K562 (cell line): Measurements from ENCODE around the gene GALNT5. TPM values are rescaled to one million over a fixed set of nuclear protein-coding genes. Genes with fewer than 3 reads are reported as not detected.

ENCODE experiments used
- NEUROD1 ChIP-seq: fragments of 150-350 bp; IDR thresholded peaks from 2 replicates; pipeline ENCODE4 v1.6.1; 2014; ENCODE audit warnings: borderline replicate concordance, low read length, low read depth; ENCODE audit not compliant: partially characterized antibody
- XRCC4 ChIP-seq: IDR thresholded peaks from one replicate; pipeline ENCODE4 v1.6.1; 2011; ENCODE audit not compliant: insufficient read depth, insufficient read length; ENCODE audit errors: extremely low read depth
- ZNF444 ChIP-seq: fragments of 250-450 bp; sonication (Bioruptor Pico); IDR thresholded peaks from 2 replicates; pipeline ENCODE4 v1.4.0; 2020; ENCODE audit warnings: mild to moderate bottlenecking, moderate library complexity
- polyA plus RNA-seq, 8 experiments: library from polyadenylated mRNA; depleted of rRNA in 4 of 8; stranded (reverse) in 5 of 8; unstranded in 3 of 8; fragments of >200 nt; fragmentation: Nextera tagmentation in 2 of 8; fragmentation: Illumina TruSeq in 1 of 8; extraction: Ambion mirVana in 2 of 8; extraction: Trizol in 1 of 8; gene quantifications; 2 replicates each; pipeline versions ENCODE4 v1.2.1 to v1.2.3, GENCODE V29; 2011 to 2014; ENCODE audit warnings: inconsistent platforms in 1 of 8, missing spikeins in 1 of 8
- total RNA-seq, 7 experiments: library from RNA; depleted of rRNA in 6 of 7; stranded (reverse); fragments of >200 nt in 6 of 7; fragmentation: Illumina TruSeq in 2 of 7; extraction: Trizol in 2 of 7; gene quantifications; 2 replicates each; pipeline versions ENCODE4 v1.2.1 to v1.2.3, GENCODE V29; 2011 to 2021; ENCODE audit warnings: low replicate concordance in 1 of 7
- TF ChIP-seq, protein P1 (sequence below): fragments of 450-650 bp; IDR thresholded peaks from 2 replicates; pipeline ENCODE4 v1.6.1; 2018; ENCODE audit not compliant: partially characterized antibody
- TF ChIP-seq, protein P2 (sequence below): IDR thresholded peaks from 2 replicates; pipeline ENCODE4 v1.6.1; 2012; ENCODE audit warnings: low read depth, low read length, improper control_type of control experiment, borderline replicate concordance
- TF ChIP-seq, protein P3 (sequence below): fragments of 250-450 bp; sonication (Bioruptor Pico); IDR thresholded peaks from 2 replicates; pipeline ENCODE4 v1.5.1; 2021; ENCODE audit warnings: mild to moderate bottlenecking
- TF ChIP-seq, protein P4 (sequence below): sonication (generic); formaldehyde crosslinking; IDR thresholded peaks from 2 replicates; pipeline ENCODE4 v1.9.0; 2022; ENCODE audit warnings: mild to moderate bottlenecking, missing genetic modification reagents
- TF ChIP-seq, protein P5 (sequence below): fragments of 450-650 bp; formaldehyde crosslinking; IDR thresholded peaks from 2 replicates; pipeline ENCODE4 v1.4.0; 2020; ENCODE audit warnings: mild to moderate bottlenecking, moderate library complexity
- TF ChIP-seq, protein P6 (sequence below), 2 experiments: fragments of 200-800 bp in 1 of 2; sonication (Bioruptor generic) in 1 of 2; sonication (generic) in 1 of 2; formaldehyde crosslinking in 1 of 2; IDR thresholded peaks in 1 of 2; conservative IDR thresholded peaks in 1 of 2; 2 replicates each; pipeline versions ENCODE4 v1.5.0 to v1.6.1; 2016 to 2020; ENCODE audit warnings: missing compliant biosample characterization in 1 of 2, missing genetic modification characterization in 1 of 2, missing genetic modification reagents in 1 of 2
- TF ChIP-seq, protein P7 (sequence below), 2 experiments: IDR thresholded peaks; 2 replicates each; pipeline ENCODE4 v1.6.1; 2012; ENCODE audit warnings: improper control_type of control experiment in 2 of 2, low read depth in 2 of 2, low read length in 2 of 2, borderline replicate concordance in 1 of 2

Gene GALNT5
- total and polyA plus RNA-seq, 9 of the 15 experiments (the other 6 are each of a cell fraction or from before 2014, with no cell fraction given), result 21.6 to 73.0 (median 54.7) TPM

DNA sequence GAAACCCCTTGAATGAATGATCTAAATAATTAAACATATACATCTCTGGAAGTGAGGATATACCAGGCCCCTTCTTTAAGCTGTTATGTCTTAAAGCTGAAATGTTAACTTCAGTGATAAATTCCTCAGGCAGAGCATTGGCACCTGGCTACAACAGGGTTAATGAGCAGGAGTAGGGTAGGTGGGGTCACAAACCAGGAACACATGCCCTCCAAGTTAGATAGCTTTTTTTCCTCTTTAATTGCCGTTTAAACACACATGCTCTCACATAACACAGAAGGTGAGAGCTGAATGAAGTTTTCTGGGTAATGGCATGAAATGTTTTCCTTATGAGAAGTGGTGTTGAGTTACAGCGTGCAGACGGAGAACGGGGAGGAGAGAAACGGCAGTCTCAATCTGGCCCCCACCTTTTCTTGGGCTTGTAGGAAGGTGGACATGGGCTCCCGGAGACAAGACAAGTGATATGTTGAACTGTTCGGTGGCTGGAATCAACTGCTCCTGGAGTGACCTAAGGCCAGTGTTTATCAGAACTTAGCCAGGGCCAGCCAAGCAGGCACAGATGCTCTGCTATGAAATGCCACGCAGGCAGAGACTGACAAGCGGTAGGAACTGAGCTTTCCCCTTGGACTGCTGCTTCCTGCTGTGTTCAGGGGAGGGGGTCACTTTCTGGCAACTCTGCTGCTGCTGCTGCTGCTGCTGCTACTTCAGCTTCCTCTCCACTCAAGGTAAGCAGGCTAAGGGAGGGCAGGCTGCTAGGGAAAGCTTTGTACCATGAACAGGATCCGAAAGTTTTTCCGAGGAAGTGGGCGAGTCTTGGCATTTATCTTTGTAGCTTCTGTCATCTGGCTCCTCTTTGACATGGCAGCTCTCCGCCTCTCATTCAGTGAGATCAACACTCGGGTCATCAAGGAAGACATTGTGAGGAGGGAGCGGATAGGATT, at the start of gene GALNT5 (continued):
- TF ChIP-seq NEUROD1 (peak; percentile 58), ZNF444 (CRISPR knock-in tag) (no peak), XRCC4 (no peak)
- TF ChIP-seq, protein P1, sequence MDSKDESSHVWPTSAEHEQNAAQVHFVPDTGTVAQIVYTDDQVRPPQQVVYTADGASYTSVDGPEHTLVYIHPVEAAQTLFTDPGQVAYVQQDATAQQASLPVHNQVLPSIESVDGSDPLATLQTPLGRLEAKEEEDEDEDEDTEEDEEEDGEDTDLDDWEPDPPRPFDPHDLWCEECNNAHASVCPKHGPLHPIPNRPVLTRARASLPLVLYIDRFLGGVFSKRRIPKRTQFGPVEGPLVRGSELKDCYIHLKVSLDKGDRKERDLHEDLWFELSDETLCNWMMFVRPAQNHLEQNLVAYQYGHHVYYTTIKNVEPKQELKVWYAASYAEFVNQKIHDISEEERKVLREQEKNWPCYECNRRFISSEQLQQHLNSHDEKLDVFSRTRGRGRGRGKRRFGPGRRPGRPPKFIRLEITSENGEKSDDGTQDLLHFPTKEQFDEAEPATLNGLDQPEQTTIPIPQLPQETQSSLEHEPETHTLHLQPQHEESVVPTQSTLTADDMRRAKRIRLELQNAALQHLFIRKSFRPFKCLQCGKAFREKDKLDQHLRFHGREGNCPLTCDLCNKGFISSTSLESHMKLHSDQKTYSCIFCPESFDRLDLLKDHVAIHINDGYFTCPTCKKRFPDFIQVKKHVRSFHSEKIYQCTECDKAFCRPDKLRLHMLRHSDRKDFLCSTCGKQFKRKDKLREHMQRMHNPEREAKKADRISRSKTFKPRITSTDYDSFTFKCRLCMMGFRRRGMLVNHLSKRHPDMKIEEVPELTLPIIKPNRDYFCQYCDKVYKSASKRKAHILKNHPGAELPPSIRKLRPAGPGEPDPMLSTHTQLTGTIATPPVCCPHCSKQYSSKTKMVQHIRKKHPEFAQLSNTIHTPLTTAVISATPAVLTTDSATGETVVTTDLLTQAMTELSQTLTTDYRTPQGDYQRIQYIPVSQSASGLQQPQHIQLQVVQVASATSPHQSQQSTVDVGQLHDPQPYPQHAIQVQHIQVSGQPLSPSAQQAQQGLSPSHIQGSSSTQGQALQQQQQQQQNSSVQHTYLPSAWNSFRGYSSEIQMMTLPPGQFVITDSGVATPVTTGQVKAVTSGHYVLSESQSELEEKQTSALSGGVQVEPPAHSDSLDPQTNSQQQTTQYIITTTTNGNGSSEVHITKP, result no peak
- TF ChIP-seq, protein P2, sequence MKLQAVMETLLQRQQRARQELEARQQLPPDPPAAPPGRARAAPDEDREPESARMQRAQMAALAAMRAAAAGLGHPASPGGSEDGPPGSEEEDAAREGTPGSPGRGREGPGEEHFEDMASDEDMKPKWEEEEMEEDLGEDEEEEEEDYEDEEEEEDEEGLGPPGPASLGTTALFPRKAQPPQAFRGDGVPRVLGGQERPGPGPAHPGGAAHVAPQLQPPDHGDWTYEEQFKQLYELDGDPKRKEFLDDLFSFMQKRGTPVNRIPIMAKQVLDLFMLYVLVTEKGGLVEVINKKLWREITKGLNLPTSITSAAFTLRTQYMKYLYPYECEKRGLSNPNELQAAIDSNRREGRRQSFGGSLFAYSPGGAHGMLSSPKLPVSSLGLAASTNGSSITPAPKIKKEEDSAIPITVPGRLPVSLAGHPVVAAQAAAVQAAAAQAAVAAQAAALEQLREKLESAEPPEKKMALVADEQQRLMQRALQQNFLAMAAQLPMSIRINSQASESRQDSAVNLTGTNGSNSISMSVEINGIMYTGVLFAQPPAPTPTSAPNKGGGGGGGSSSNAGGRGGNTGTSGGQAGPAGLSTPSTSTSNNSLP, result 0 out of 2 replicates have a peak, but pooled peaks have one; percentile 8
- TF ChIP-seq, protein P3, sequence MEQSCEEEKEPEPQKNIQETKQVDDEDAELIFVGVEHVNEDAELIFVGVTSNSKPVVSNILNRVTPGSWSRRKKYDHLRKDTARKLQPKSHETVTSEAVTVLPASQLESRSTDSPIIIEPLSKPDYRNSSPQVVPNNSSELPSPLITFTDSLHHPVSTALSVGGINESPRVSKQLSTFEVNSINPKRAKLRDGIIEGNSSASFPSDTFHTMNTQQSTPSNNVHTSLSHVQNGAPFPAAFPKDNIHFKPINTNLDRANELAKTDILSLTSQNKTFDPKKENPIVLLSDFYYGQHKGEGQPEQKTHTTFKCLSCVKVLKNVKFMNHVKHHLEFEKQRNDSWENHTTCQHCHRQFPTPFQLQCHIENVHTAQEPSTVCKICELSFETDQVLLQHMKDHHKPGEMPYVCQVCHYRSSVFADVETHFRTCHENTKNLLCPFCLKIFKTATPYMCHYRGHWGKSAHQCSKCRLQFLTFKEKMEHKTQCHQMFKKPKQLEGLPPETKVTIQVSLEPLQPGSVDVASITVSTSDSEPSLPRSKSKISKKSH (CRISPR knock-in tag), result no peak
- TF ChIP-seq, protein P4, sequence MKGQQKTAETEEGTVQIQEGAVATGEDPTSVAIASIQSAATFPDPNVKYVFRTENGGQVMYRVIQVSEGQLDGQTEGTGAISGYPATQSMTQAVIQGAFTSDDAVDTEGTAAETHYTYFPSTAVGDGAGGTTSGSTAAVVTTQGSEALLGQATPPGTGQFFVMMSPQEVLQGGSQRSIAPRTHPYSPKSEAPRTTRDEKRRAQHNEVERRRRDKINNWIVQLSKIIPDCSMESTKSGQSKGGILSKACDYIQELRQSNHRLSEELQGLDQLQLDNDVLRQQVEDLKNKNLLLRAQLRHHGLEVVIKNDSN (CRISPR knock-in tag), result no peak
- TF ChIP-seq, protein P5, sequence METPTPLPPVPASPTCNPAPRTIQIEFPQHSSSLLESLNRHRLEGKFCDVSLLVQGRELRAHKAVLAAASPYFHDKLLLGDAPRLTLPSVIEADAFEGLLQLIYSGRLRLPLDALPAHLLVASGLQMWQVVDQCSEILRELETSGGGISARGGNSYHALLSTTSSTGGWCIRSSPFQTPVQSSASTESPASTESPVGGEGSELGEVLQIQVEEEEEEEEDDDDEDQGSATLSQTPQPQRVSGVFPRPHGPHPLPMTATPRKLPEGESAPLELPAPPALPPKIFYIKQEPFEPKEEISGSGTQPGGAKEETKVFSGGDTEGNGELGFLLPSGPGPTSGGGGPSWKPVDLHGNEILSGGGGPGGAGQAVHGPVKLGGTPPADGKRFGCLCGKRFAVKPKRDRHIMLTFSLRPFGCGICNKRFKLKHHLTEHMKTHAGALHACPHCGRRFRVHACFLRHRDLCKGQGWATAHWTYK, result no peak; the same call in 1 of the 2 replicates
- TF ChIP-seq, protein P6, sequence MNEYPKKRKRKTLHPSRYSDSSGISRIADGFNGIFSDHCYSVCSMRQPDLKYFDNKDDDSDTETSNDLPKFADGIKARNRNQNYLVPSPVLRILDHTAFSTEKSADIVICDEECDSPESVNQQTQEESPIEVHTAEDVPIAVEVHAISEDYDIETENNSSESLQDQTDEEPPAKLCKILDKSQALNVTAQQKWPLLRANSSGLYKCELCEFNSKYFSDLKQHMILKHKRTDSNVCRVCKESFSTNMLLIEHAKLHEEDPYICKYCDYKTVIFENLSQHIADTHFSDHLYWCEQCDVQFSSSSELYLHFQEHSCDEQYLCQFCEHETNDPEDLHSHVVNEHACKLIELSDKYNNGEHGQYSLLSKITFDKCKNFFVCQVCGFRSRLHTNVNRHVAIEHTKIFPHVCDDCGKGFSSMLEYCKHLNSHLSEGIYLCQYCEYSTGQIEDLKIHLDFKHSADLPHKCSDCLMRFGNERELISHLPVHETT (CRISPR knock-in tag; conservative IDR thresholded peaks at IDR 0.05 in 1 of 2, IDR thresholded peaks at IDR 0.05 in 1 of 2), result no peak; a peak in 1 of 4 replicates
- TF ChIP-seq, protein P7, sequence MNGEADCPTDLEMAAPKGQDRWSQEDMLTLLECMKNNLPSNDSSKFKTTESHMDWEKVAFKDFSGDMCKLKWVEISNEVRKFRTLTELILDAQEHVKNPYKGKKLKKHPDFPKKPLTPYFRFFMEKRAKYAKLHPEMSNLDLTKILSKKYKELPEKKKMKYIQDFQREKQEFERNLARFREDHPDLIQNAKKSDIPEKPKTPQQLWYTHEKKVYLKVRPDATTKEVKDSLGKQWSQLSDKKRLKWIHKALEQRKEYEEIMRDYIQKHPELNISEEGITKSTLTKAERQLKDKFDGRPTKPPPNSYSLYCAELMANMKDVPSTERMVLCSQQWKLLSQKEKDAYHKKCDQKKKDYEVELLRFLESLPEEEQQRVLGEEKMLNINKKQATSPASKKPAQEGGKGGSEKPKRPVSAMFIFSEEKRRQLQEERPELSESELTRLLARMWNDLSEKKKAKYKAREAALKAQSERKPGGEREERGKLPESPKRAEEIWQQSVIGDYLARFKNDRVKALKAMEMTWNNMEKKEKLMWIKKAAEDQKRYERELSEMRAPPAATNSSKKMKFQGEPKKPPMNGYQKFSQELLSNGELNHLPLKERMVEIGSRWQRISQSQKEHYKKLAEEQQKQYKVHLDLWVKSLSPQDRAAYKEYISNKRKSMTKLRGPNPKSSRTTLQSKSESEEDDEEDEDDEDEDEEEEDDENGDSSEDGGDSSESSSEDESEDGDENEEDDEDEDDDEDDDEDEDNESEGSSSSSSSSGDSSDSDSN (IDR thresholded peaks at IDR 0.05; ENCODE audit: borderline replicate concordance in 1 of 2, low read depth in 2 of 2, low read length in 2 of 2), result peak in 1 of 2 experiments; percentile 72; a peak in 3 of 4 replicates
